GM19395 (cell line): ENCODE measurements around the gene LYSMD3.
"Not testable (repeated sequence)": the region's sequence is repeated elsewhere in the genome, so short reads cannot be mapped to it uniquely, and the experiment has no call there.

ENCODE experiments used
- ATAC-seq: cut with Tn5 transposase; IDR thresholded peaks from one replicate; pipeline ENCODE4 v1.9.1; 2021; ENCODE audit warnings: mild to moderate bottlenecking, moderate library complexity; ENCODE audit not compliant: unreplicated experiment

The LYSMD3 gene

GRCh38 chr5:90529194-90529938 is at the start of gene LYSMD3:
Gene LYSMD3 (minus strand): TSS chr5:90529584. CDS start chr5:90525289, 4,295 bp downstream.
- peak; percentile 88 for ATAC-seq

- ATAC-seq, result not testable (repeated sequence)
These were observed 47.2 kb upstream of the LYSMD3 start for GRCh38 chr5:90576566-90576965.

GRCh38 chr5:90575712-90576111 is 46.3 kb upstream of the LYSMD3 start:
- no peak for ATAC-seq

GRCh38 chr5:90571147-90571773 is 41.9 kb upstream of the LYSMD3 start:
- ATAC-seq, result no peak

GRCh38 chr5:90570034-90570433 is 40.6 kb upstream of the LYSMD3 start:
- no peak for ATAC-seq

GRCh38 chr5:90569084-90569483 is 39.7 kb upstream of the LYSMD3 start:
- no peak for ATAC-seq

- no peak for ATAC-seq
These were observed 36.1 kb upstream of the LYSMD3 start for GRCh38 chr5:90565491-90565890.

- no peak for ATAC-seq
These were observed 33.7 kb upstream of the LYSMD3 start for GRCh38 chr5:90563108-90563507.

- no peak for ATAC-seq
These were observed 33.0 kb upstream of the LYSMD3 start for GRCh38 chr5:90562341-90562740.

GRCh38 chr5:90561766-90562165 is 32.4 kb upstream of the LYSMD3 start:
- no peak for ATAC-seq

- no peak for ATAC-seq
These were observed 31.4 kb upstream of the LYSMD3 start for GRCh38 chr5:90560771-90561170.

GRCh38 chr5:90558344-90559192 is 29.2 kb upstream of the LYSMD3 start, which contains the start of gene ADGRV1:
Gene ADGRV1 (plus strand): TSS chr5:90558797. CDS start chr5:90558896, 99 bp downstream.
- ATAC-seq, result peak; percentile 52

- no peak for ATAC-seq
These were observed 28.5 kb upstream of the LYSMD3 start for GRCh38 chr5:90557871-90558270.

GRCh38 chr5:90557391-90557790 is 28.0 kb upstream of the LYSMD3 start:
- no peak for ATAC-seq

- ATAC-seq, result no peak
These were observed 26.3 kb upstream of the LYSMD3 start for GRCh38 chr5:90555666-90556065.

GRCh38 chr5:90554358-90555006 is 25.1 kb upstream of the LYSMD3 start:
- no peak for ATAC-seq

GRCh38 chr5:90553711-90554110 is 24.3 kb upstream of the LYSMD3 start:
- ATAC-seq, result no peak

GRCh38 chr5:90551376-90551775 is 22.0 kb upstream of the LYSMD3 start:
- no peak for ATAC-seq

- no peak for ATAC-seq
These were observed 21.6 kb upstream of the LYSMD3 start for GRCh38 chr5:90550963-90551362.

GRCh38 chr5:90549729-90550275 is 20.4 kb upstream of the LYSMD3 start:
- no peak for ATAC-seq

GRCh38 chr5:90549223-90549622 is 19.8 kb upstream of the LYSMD3 start:
- ATAC-seq, result no peak
